SW 1271 (cell line): ENCODE data around the gene GADD45A.
"Not testable (repeated sequence)": the region's sequence is repeated elsewhere in the genome, so short reads cannot be mapped to it uniquely, and the experiment has no call there.

ENCODE experiments used
- DNase-seq, 2 experiments: peaks; one replicate each; lab custom pipeline; 2025; lab: John Stamatoyannopoulos, UW

Gene GADD45A

GRCh38 chr1:67685067-67685557, at the start of gene GADD45A:
Gene GADD45A, plus strand, starts transcription at chr1:67685201. Its CDS starts 294 bp downstream, at chr1:67685495.
- peak; percentile 84 to 92 for DNase-seq

GRCh38 chr1:67636146-67636545, 48.9 kb upstream of the GADD45A start:
- no peak for DNase-seq

GRCh38 chr1:67639361-67639760, 45.6 kb upstream of the GADD45A start:
- DNase-seq = no peak

GRCh38 chr1:67642629-67643028, 42.4 kb upstream of the GADD45A start:
- DNase-seq = no peak

- DNase-seq = no peak
Observed at GRCh38 chr1:67644566-67644965, 40.4 kb upstream of the GADD45A start.

GRCh38 chr1:67645495-67646144, 39.4 kb upstream of the GADD45A start:
- no peak for DNase-seq

- no peak for DNase-seq
Observed at GRCh38 chr1:67646145-67647035, 38.6 kb upstream of the GADD45A start.

GRCh38 chr1:67647036-67647798, 37.8 kb upstream of the GADD45A start:
- DNase-seq = no peak

GRCh38 chr1:67647814-67648358, 37.1 kb upstream of the GADD45A start:
- no peak for DNase-seq

- DNase-seq = no peak
Observed at GRCh38 chr1:67648582-67649326, 36.2 kb upstream of the GADD45A start.

GRCh38 chr1:67650061-67650460, 34.9 kb upstream of the GADD45A start:
- no peak for DNase-seq

GRCh38 chr1:67651031-67651430, 34.0 kb upstream of the GADD45A start:
- no peak for DNase-seq

GRCh38 chr1:67652800-67653199, 32.2 kb upstream of the GADD45A start:
- DNase-seq = no peak

- no peak for DNase-seq
Observed at GRCh38 chr1:67653304-67653703, 31.7 kb upstream of the GADD45A start.

GRCh38 chr1:67655581-67655980, 29.4 kb upstream of the GADD45A start:
- DNase-seq = no peak

GRCh38 chr1:67657152-67657551, 27.8 kb upstream of the GADD45A start:
- DNase-seq = not testable (repeated sequence)

GRCh38 chr1:67659229-67659628, 25.8 kb upstream of the GADD45A start:
- DNase-seq = no peak

- no peak for DNase-seq
Observed at GRCh38 chr1:67662884-67663283, 22.1 kb upstream of the GADD45A start.

- no peak for DNase-seq
Observed at GRCh38 chr1:67664048-67664447, 21.0 kb upstream of the GADD45A start.

- not testable (repeated sequence) for DNase-seq
Observed at GRCh38 chr1:67665307-67665706, 19.7 kb upstream of the GADD45A start.

- DNase-seq = no peak
Observed at GRCh38 chr1:67666636-67667035, 18.4 kb upstream of the GADD45A start.
